Left ventricle myocardium inferior (tissue), 1 donor: ENCODE results near the gene WDR55. TPM values are rescaled to one million over a fixed set of nuclear protein-coding genes. Genes with fewer than 3 reads are reported as not detected.

ENCODE experiments used
- DNase-seq: peaks from one replicate; pipeline ENCODE4 v3.0.0-alpha.2; 2020
- H3K27ac ChIP-seq: fragments of 200-600 bp; replicated peaks from 2 replicates; pipeline ENCODE4 v1.8.0; 2021
- H3K27me3 ChIP-seq: fragments of 200-600 bp; 2 replicates; pipeline ENCODE4 v1.8.0; 2021; ENCODE audit warnings: low read depth
- H3K36me3 ChIP-seq: fragments of 200-600 bp; 2 replicates; pipeline ENCODE4 v1.8.0; 2021
- H3K4me1 ChIP-seq: fragments of 200-600 bp; 2 replicates; pipeline ENCODE4 v1.8.0; 2021
- H3K4me3 ChIP-seq: fragments of 200-600 bp; 2 replicates; pipeline ENCODE4 v1.8.0; 2021; ENCODE audit warnings: mild to moderate bottlenecking, moderate library complexity
- H3K9me3 ChIP-seq: fragments of 200-600 bp; replicated peaks from 2 replicates; pipeline ENCODE4 v1.8.0; 2021
- intact Hi-C: fragments of 100-400 bp; cut with micrococcal nuclease; formaldehyde crosslinking; loops from one replicate; pipeline ENCODE4 v1.11.0; 2022
- total RNA-seq: library from RNA; stranded (reverse); fragmentation: NEBNext Ultra II Directional; extraction: Animal tissue kit (Norgen Biotek cat#: 25700); gene quantifications from one replicate; pipeline ENCODE4 v1.2.1, GENCODE V29; 2021
- TF ChIP-seq, protein P1 (sequence below): fragments of 200-600 bp; IDR thresholded peaks from 2 replicates; pipeline ENCODE4 v1.8.0; 2021; ENCODE audit warnings: antibody characterized with exemption, mild to moderate bottlenecking, borderline replicate concordance
- donor health status: DM: no; HTN: yes; CAD: no; lungs with severe emphysema.

WDR55 gene
- total RNA-seq, 1 donor from 2014 or later = 11.4 TPM

DNA sequence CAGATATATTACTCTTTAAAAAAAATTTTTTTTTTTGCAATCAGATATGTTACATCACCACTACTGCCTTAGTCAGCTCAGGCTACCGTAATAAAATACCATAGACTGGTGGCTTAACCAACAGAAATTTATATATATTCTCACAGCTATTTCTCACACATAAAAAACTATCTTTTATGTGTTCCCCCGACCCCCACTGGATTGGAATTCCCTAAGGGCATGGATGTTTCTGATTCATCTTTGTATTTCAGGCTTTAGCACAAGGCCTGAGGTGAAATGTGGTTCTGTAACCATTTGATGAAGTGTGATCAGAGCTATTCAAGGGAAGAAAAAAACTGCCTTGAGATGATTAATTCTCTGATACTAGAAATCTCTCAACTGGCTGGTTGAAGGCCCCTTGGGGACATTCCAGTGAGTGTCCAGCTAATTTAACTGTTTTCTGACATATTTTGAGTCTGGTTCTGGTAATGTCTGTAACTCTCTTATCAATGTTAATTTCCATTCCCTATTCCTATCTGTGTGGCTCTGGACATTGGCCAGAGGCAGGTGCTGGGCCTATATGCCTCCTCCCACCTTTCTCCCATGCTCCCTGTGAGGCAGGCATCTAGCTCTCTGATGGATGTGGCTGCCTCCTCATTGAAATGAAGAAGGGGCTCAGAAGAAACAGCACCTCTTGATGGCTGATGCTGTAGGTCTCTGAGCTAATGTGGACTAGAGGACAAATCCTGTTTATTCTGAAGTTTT, 34.2 kb upstream of the WDR55 start:
- TF ChIP-seq, protein P1, sequence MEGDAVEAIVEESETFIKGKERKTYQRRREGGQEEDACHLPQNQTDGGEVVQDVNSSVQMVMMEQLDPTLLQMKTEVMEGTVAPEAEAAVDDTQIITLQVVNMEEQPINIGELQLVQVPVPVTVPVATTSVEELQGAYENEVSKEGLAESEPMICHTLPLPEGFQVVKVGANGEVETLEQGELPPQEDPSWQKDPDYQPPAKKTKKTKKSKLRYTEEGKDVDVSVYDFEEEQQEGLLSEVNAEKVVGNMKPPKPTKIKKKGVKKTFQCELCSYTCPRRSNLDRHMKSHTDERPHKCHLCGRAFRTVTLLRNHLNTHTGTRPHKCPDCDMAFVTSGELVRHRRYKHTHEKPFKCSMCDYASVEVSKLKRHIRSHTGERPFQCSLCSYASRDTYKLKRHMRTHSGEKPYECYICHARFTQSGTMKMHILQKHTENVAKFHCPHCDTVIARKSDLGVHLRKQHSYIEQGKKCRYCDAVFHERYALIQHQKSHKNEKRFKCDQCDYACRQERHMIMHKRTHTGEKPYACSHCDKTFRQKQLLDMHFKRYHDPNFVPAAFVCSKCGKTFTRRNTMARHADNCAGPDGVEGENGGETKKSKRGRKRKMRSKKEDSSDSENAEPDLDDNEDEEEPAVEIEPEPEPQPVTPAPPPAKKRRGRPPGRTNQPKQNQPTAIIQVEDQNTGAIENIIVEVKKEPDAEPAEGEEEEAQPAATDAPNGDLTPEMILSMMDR = no peak
- DNase-seq = no peak
- Histone ChIP-seq H3K9me3 (peaks cover 12% of the 10 kb centered on the region), H3K27ac (peak overlapping the region; percentile 84), H3K4me3 (peak overlapping the region; percentile 73), H3K4me1 (peaks cover 21% of the 10 kb centered on the region), H3K27me3 (no peaks in the 10 kb centered on the region), H3K36me3 (no peaks in the 10 kb centered on the region)
- intact Hi-C loops = no loop called here

DNA sequence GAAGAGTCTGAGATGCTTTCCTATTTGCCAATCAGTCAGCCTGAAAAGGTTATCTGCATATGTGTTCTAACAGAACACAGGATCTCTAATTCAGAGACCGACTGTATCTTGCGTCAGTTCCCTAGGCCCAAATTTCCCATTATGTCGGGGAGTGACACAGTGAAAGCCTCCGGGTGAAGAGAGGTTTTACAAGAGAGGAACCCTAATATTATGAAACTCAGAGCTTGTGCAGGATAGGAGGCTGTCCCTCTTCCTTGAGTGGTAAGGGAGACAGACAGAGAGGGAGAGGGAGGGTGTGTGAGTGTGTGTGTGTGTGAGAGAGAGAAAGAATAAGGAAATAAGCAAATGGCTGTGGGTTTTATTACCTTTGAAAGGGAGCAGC, 33.7 kb upstream of the WDR55 start:
- TF ChIP-seq, protein P1 = no peak
- intact Hi-C loops = no loop called here
- no peaks in the 10 kb centered on the region for H3K36me3 ChIP-seq
- peaks cover 12% of the 10 kb centered on the region for H3K9me3 ChIP-seq
- peaks cover 21% of the 10 kb centered on the region for H3K4me1 ChIP-seq
- H3K27me3 ChIP-seq = no peaks in the 10 kb centered on the region
- peak overlapping the region; percentile 84 for H3K27ac ChIP-seq
- peak overlapping the region; percentile 73 for H3K4me3 ChIP-seq
- DNase-seq = no peak

DNA sequence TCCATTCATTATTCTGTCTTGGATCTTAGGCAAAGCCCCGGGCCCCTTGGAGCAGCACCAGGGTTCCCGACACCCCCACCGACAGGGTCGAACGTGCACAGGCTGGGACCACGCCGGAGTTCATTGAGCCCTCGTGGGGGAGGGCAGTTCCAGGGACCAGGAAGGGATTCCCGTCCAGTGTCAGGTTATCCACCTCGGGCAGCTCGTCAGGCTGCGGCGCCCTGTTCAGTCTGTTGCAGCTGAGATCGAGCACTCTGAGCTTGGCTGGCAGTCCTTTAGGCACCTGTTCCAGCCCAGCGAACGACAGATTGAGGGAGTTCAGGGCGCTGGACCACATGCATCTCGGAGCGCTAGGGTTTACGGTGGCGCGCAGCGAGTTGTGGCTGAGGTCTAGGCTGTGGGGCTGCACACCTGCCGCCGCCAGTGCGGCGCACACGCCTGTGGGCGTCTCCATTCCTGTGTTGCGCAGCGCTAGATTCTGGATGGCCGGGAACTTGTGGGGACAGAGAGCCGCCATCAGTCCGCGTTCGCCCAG, 32.8 kb upstream of the WDR55 start:
- TF ChIP-seq, protein P1 = no peak
- intact Hi-C loops = no loop called here
- Histone ChIP-seq H3K4me3 (peak overlapping the region; percentile 73), H3K27me3 (no peaks in the 10 kb centered on the region), H3K9me3 (peaks cover 12% of the 10 kb centered on the region), H3K4me1 (peaks cover 21% of the 10 kb centered on the region), H3K27ac (peak overlapping the region; percentile 84), H3K36me3 (no peaks in the 10 kb centered on the region)
- DNase-seq = no peak

DNA sequence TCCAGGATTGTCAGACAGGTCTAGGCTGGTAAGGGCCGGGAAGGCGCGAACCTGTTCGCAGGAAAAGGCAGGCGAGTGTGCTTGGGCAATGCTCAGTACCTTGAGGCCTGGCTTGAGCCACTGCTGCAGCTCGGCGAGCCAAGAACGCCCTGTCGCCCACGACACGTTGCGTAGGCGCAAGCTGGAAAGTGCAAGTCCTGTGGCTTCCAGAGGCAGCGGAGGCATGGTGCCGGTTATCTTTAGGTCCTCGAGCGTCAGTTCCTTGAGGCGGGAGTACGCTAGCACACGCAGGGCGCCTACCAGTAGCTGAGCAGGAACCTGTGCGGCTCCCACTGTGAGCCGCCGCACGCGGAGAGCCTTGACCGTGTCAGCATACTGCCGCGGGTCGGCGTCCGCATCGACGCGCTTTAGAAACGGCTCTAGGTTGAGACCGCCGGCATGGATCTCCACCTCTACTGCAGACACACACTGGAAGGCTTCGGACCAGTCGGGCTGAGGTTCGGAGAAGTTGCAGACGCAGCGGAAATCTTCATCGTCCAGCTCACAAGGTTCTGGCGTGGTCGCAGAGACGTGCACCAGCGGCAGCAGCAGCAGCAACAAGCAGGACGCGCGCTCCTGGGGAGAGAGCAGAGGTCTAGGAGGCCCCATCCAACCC, 32.2 kb upstream of the WDR55 start:
- H3K36me3 ChIP-seq = no peaks in the 10 kb centered on the region
- intact Hi-C loops = no loop called here
- H3K27ac ChIP-seq = peak overlapping the region; percentile 84
- TF ChIP-seq, protein P1 = no peak
- DNase-seq = peak; percentile 42
- peak overlapping the region; percentile 73 for H3K4me3 ChIP-seq
- peaks cover 11% of the 10 kb centered on the region for H3K9me3 ChIP-seq
- H3K4me1 ChIP-seq = peaks cover 21% of the 10 kb centered on the region
- H3K27me3 ChIP-seq = no peaks in the 10 kb centered on the region

DNA sequence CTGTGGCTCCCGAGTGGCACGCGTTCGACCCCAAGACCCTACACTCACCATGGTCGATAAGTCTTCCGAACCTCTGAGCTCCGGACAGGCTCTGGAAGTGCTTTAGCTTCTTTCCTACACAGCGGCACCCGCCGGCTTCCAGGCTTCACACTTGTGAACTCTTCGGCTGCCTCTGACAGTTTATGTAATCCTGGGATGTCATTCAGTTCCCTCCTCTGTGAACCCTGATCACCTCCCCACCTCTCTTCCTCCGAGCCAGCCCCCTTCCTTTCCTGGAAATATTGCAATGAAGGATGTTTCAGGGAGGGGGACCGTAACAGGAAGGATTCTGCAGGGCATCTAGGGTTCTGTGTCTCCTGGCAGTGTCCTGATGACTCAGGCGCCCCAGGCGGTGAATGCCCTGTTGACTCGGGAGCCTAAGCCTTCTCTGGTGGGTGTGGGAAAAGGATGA, 31.7 kb upstream of the WDR55 start, which contains the start of gene CD14:
CD14 (minus strand) TSS at position 155 of the 451 bp plus-strand sequence; CDS start at position 51, 104 bp downstream.
- intact Hi-C loops = no loop called here
- peak; percentile 52 for DNase-seq
- no peaks in the 10 kb centered on the region for H3K27me3 ChIP-seq
- H3K4me1 ChIP-seq = peaks cover 21% of the 10 kb centered on the region
- H3K36me3 ChIP-seq = no peaks in the 10 kb centered on the region
- H3K27ac ChIP-seq = peak within 1 kb of the TSS; percentile 84
- H3K9me3 ChIP-seq = peaks cover 6% of the 10 kb centered on the region
- TF ChIP-seq, protein P1 = no peak
- H3K4me3 ChIP-seq = peak within 1 kb of the TSS; percentile 73
